KMS-11 (cell line): ENCODE measurements around the gene IARS2.

ENCODE experiments used
- H2AFZ ChIP-seq: fragments of 200-600 bp; sonication (generic); 2 replicates; pipeline ENCODE4 v1.6.1; 2016; ENCODE audit warnings: antibody characterized with exemption, mixed run types, low read depth
- H3K27ac ChIP-seq: fragments of 200-600 bp; sonication (generic); 2 replicates; pipeline ENCODE4 v1.6.1; 2016; ENCODE audit warnings: mild to moderate bottlenecking, mixed run types
- H3K27me3 ChIP-seq: fragments of 200-600 bp; sonication (generic); 2 replicates; pipeline ENCODE4 v1.6.1; 2017; ENCODE audit warnings: mild to moderate bottlenecking, low read depth, mixed run types, moderate library complexity; ENCODE audit not compliant: insufficient read depth
- H3K36me3 ChIP-seq: fragments of 200-600 bp; sonication (generic); 2 replicates; pipeline ENCODE4 v1.6.1; 2017; ENCODE audit warnings: mild to moderate bottlenecking, mixed run types; ENCODE audit not compliant: insufficient read depth
- H3K4me1 ChIP-seq: fragments of 200-600 bp; sonication (generic); 2 replicates; pipeline ENCODE4 v1.6.1; 2016; ENCODE audit warnings: mild to moderate bottlenecking, low read depth, mixed run types; ENCODE audit not compliant: poor library complexity, severe bottlenecking
- H3K4me2 ChIP-seq: fragments of 200-600 bp; sonication (generic); 2 replicates; pipeline ENCODE4 v1.7.0; 2016; ENCODE audit warnings: mild to moderate bottlenecking, mixed run types
- H3K4me3 ChIP-seq: fragments of 200-600 bp; sonication (generic); IDR thresholded peaks from 2 replicates; pipeline ENCODE4 v1.6.1; 2017; ENCODE audit warnings: low read depth, low read length, mixed read lengths; ENCODE audit not compliant: insufficient read depth
- H3K79me2 ChIP-seq: fragments of 200-600 bp; sonication (generic); 2 replicates; pipeline ENCODE4 v1.6.1; 2016; ENCODE audit warnings: low read depth, mixed run types; ENCODE audit not compliant: insufficient read depth
- H3K9ac ChIP-seq: fragments of 200-600 bp; sonication (generic); 2 replicates; pipeline ENCODE4 v1.6.1; 2016; ENCODE audit warnings: mild to moderate bottlenecking, mixed run types
- H4K20me1 ChIP-seq: fragments of 200-600 bp; sonication (generic); 2 replicates; pipeline ENCODE4 v1.6.1; 2016; ENCODE audit warnings: mild to moderate bottlenecking, mixed run types; ENCODE audit not compliant: insufficient read depth
- TF ChIP-seq, protein P1 (sequence below): fragments of 200-600 bp; sonication (generic); conservative IDR thresholded peaks from 2 replicates; pipeline ENCODE4 v1.6.1; 2017; ENCODE audit warnings: low read depth, mild to moderate bottlenecking, antibody characterized with exemption, low read length, moderate library complexity, mixed read lengths

IARS2 gene

DNA sequence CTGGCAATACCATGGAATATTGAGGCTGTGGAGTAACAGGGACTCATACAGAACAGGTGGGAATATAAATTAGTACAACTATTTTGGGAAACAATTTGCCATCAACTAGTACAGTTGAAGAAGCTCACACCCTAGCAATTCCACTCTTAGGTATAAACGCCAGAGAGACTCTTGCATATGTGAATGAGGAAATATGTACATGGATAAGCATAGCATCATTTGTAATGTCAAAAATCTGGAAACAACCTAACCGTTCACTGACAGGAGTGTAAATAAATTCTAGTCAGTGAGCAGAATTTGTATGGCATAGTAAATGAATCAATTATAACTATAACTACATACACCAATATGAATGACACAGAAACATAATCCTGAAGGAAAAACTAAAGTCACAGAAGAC, 94.6 kb downstream of the IARS2 start:
- H3K9ac ChIP-seq, result no peak overlapping the region
- TF ChIP-seq, protein P1, sequence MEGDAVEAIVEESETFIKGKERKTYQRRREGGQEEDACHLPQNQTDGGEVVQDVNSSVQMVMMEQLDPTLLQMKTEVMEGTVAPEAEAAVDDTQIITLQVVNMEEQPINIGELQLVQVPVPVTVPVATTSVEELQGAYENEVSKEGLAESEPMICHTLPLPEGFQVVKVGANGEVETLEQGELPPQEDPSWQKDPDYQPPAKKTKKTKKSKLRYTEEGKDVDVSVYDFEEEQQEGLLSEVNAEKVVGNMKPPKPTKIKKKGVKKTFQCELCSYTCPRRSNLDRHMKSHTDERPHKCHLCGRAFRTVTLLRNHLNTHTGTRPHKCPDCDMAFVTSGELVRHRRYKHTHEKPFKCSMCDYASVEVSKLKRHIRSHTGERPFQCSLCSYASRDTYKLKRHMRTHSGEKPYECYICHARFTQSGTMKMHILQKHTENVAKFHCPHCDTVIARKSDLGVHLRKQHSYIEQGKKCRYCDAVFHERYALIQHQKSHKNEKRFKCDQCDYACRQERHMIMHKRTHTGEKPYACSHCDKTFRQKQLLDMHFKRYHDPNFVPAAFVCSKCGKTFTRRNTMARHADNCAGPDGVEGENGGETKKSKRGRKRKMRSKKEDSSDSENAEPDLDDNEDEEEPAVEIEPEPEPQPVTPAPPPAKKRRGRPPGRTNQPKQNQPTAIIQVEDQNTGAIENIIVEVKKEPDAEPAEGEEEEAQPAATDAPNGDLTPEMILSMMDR, result no peak
- H3K4me3 ChIP-seq, result no peak overlapping the region
- H3K27me3 ChIP-seq, result no peaks in the 10 kb centered on the region
- no peak overlapping the region for H3K4me2 ChIP-seq
- no peak overlapping the region for H3K27ac ChIP-seq
- no peaks in the 10 kb centered on the region for H3K4me1 ChIP-seq
- H3K36me3 ChIP-seq, result no peaks in the 10 kb centered on the region
- no peak overlapping the region for H2AFZ ChIP-seq
- no peaks in the 10 kb centered on the region for H4K20me1 ChIP-seq
- no peaks in the 10 kb centered on the region for H3K79me2 ChIP-seq

DNA sequence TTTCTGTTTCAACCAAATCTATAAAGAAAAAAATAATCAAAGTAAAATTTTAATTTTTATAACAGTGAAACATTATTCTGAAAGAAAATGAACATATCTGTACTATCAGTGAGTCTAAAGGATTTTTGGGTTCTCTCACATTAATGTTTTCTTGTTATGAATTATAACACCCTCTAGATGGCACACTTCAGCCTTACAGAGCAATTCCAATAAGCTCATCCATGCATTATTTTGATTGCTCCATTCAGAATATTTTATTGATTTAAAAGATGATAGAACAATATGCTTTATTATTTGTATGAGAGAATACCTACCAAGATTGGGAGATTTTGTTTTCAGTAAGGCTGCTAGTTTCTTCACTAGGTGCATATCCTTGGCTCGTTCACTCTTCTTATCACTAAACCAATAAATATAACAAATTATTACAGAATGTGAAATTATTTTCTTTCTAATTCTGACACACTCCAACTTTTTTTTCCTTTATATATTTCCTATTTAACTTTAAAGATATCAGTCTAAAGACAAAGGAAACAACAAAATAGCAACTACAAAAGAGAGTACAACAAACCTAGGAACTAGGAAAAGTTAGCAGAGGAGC, 95.9 kb downstream of the IARS2 start:
- H2AFZ ChIP-seq, result no peak overlapping the region
- no peaks in the 10 kb centered on the region for H3K4me1 ChIP-seq
- no peak overlapping the region for H3K27ac ChIP-seq
- H3K4me3 ChIP-seq, result no peak overlapping the region
- no peaks in the 10 kb centered on the region for H4K20me1 ChIP-seq
- H3K36me3 ChIP-seq, result no peaks in the 10 kb centered on the region
- TF ChIP-seq, protein P1, result peak; percentile 76
- no peak overlapping the region for H3K4me2 ChIP-seq
- no peaks in the 10 kb centered on the region for H3K79me2 ChIP-seq
- H3K27me3 ChIP-seq, result no peaks in the 10 kb centered on the region
- H3K9ac ChIP-seq, result no peak overlapping the region

GRCh38 chr1:220195701-220196100, 101.8 kb downstream of the IARS2 start:
- TF ChIP-seq, protein P1, result no peak
- H3K4me2 ChIP-seq, result no peak overlapping the region
- no peak overlapping the region for H3K9ac ChIP-seq
- H4K20me1 ChIP-seq, result no peaks in the 10 kb centered on the region
- no peak overlapping the region for H3K4me3 ChIP-seq
- H3K27ac ChIP-seq, result no peak overlapping the region
- H3K79me2 ChIP-seq, result no peaks in the 10 kb centered on the region
- no peaks in the 10 kb centered on the region for H3K27me3 ChIP-seq
- H3K36me3 ChIP-seq, result no peaks in the 10 kb centered on the region
- no peaks in the 10 kb centered on the region for H3K4me1 ChIP-seq
- no peak overlapping the region for H2AFZ ChIP-seq
